Epidermal melanocyte (primary cell): ENCODE measurements around the gene FBXO38.

Experiments
- DNase-seq: peaks from one replicate; pipeline ENCODE4 v3.0.0; 2011; ENCODE audit warnings: low spot score; ENCODE audit not compliant: insufficient read length

Gene FBXO38

GRCh38 chr5:148382961-148383360, 797 bp upstream of the FBXO38 start:
- DNase-seq = no peak

GRCh38 chr5:148384380-148384737, 601 bp downstream of the FBXO38 start:
- no peak for DNase-seq

GRCh38 chr5:148385094-148385493, 1.3 kb downstream of the FBXO38 start:
- no peak for DNase-seq

- no peak for DNase-seq
Observed at GRCh38 chr5:148386041-148386440, 2.3 kb downstream of the FBXO38 start.

- no peak for DNase-seq
Observed at GRCh38 chr5:148387325-148387724, 3.6 kb downstream of the FBXO38 start.

- no peak for DNase-seq
Observed at GRCh38 chr5:148388696-148389095, 4.9 kb downstream of the FBXO38 start.

- no peak for DNase-seq
Observed at GRCh38 chr5:148390914-148391313, 7.2 kb downstream of the FBXO38 start.

GRCh38 chr5:148391422-148391821, 7.7 kb downstream of the FBXO38 start:
- no peak for DNase-seq

- DNase-seq = no peak
Observed at GRCh38 chr5:148393390-148393741, 9.6 kb downstream of the FBXO38 start.

- no peak for DNase-seq
Observed at GRCh38 chr5:148394587-148395019, 10.8 kb downstream of the FBXO38 start.

- DNase-seq = no peak
Observed at GRCh38 chr5:148395031-148395430, 11.3 kb downstream of the FBXO38 start.

- no peak for DNase-seq
Observed at GRCh38 chr5:148397968-148398595, 14.3 kb downstream of the FBXO38 start.

- no peak for DNase-seq
Observed at GRCh38 chr5:148398698-148399121, 15.0 kb downstream of the FBXO38 start.

GRCh38 chr5:148401604-148402003, 17.8 kb downstream of the FBXO38 start:
- DNase-seq = no peak

- no peak for DNase-seq
Observed at GRCh38 chr5:148403344-148403743, 19.6 kb downstream of the FBXO38 start.

GRCh38 chr5:148406406-148406805, 22.6 kb downstream of the FBXO38 start:
- DNase-seq = no peak

- DNase-seq = no peak
Observed at GRCh38 chr5:148408092-148408491, 24.3 kb downstream of the FBXO38 start.

- no peak for DNase-seq
Observed at GRCh38 chr5:148412124-148412523, 28.4 kb downstream of the FBXO38 start.

GRCh38 chr5:148414833-148415232, 31.1 kb downstream of the FBXO38 start:
- no peak for DNase-seq

- no peak for DNase-seq
Observed at GRCh38 chr5:148416416-148416815, 32.7 kb downstream of the FBXO38 start.

GRCh38 chr5:148416921-148417320, 33.2 kb downstream of the FBXO38 start:
- no peak for DNase-seq

GRCh38 chr5:148418511-148418910, 34.8 kb downstream of the FBXO38 start:
- no peak for DNase-seq

- DNase-seq = no peak
Observed at GRCh38 chr5:148421661-148422060, 37.9 kb downstream of the FBXO38 start.

GRCh38 chr5:148425808-148426207, 42.0 kb downstream of the FBXO38 start:
- no peak for DNase-seq
